ENCODE results near the gene CHPF2. TPM values are rescaled to one million over a fixed set of nuclear protein-coding genes. Genes with fewer than 3 reads are reported as not detected.

CHPF2 gene
- total and polyA plus RNA-seq, 2 experiments from 2014 or later: 4.8 to 26.1 TPM

- TF ChIP-seq ZNF462 (CRISPR knock-in tag; IDR thresholded peaks at IDR 0.05) (no peak), ZNF114 (CRISPR knock-in tag; IDR thresholded peaks at IDR 0.05) (no peak)
Measured at GRCh38 chr7:151204383-151205032, 27.8 kb upstream of the CHPF2 start (continued).

- Mint-ChIP-seq H3K27me3 (ENCODE audit: insufficient read depth, low read depth, poor library complexity) (peaks cover 22% of the 10 kb centered on the region), H3K4me3 (no peak overlapping the region), H3K36me3 (ENCODE audit: low read depth) (no peaks in the 10 kb centered on the region; the same call in 2 of the 3 replicates), H3K9me3 (no peaks in the 10 kb centered on the region), H3K27ac (no peak overlapping the region), H3K4me1 (peaks cover 10% of the 10 kb centered on the region)
- Histone ChIP-seq H3F3A (replicated peaks; ENCODE audit: low read depth) (no peaks in the 10 kb centered on the region), H3K4me1 (ENCODE audit: insufficient read depth) (peaks cover 4% of the 10 kb centered on the region), H3K79me2 (replicated peaks; ENCODE audit: insufficient read depth) (no peaks in the 10 kb centered on the region), H3K27me3 (ENCODE audit: insufficient read depth) (no peaks in the 10 kb centered on the region), H3K27ac (ENCODE audit: low read depth) (no peak overlapping the region), H3K4me3 (no peak overlapping the region), H4K20me1 (replicated peaks; ENCODE audit: insufficient read depth) (no peaks in the 10 kb centered on the region), H2AFZ (no peak overlapping the region), H3K9me2 (ENCODE audit: insufficient read depth) (no peaks in the 10 kb centered on the region), H3K36me3 (ENCODE audit: insufficient read depth) (no peaks in the 10 kb centered on the region), H3K4me2 (no peak overlapping the region)
- ATAC-seq: no peak
- no peak for DNase-seq (ENCODE audit: low spot score)
- TF ChIP-seq, protein P1, sequence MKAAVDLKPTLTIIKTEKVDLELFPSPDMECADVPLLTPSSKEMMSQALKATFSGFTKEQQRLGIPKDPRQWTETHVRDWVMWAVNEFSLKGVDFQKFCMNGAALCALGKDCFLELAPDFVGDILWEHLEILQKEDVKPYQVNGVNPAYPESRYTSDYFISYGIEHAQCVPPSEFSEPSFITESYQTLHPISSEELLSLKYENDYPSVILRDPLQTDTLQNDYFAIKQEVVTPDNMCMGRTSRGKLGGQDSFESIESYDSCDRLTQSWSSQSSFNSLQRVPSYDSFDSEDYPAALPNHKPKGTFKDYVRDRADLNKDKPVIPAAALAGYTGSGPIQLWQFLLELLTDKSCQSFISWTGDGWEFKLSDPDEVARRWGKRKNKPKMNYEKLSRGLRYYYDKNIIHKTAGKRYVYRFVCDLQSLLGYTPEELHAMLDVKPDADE (IDR thresholded peaks at IDR 0.05): no peak
- TF ChIP-seq CREB1 (CRISPR knock-in tag; IDR thresholded peaks at IDR 0.05; ENCODE audit: low read depth) (no peak), JUNB (IDR thresholded peaks at IDR 0.05; ENCODE audit: unreplicated experiment) (no peak), EZH2 (IDR thresholded peaks at IDR 0.05; ENCODE audit: low read depth, unreplicated experiment) (no peak), ZNF462 (CRISPR knock-in tag; IDR thresholded peaks at IDR 0.05) (no peak), ZNF331 (CRISPR knock-in tag; IDR thresholded peaks at IDR 0.05; ENCODE audit: low read depth) (no peak), STAT1 (IDR thresholded peaks at IDR 0.05; ENCODE audit: unreplicated experiment) (no peak), ZNF114 (CRISPR knock-in tag; IDR thresholded peaks at IDR 0.05) (no peak)
Measured at GRCh38 chr7:151205730-151206129, 26.6 kb upstream of the CHPF2 start.

All from GM23338 (cell line).